ENCODE results near the gene HPS4.

HPS4 gene

GRCh38 chr22:26503758-26504157, 20.2 kb upstream of the HPS4 start:
- no peaks in the 10 kb centered on the region for H3K79me2 ChIP-seq (ENCODE audit: control insufficient read depth, insufficient read depth, low read length)
- H3K4me2 ChIP-seq (ENCODE audit: low read length) = no peak overlapping the region
- H3K56ac ChIP-seq (ENCODE audit: low read length) = no peak overlapping the region
- H3K9ac ChIP-seq (ENCODE audit: low read length) = no peak overlapping the region
- no peak overlapping the region for H2BK15ac ChIP-seq (replicated peaks; ENCODE audit: low read depth)
- H3K27me3 ChIP-seq (ENCODE audit: insufficient read depth, low read length, poor library complexity) = no peaks in the 10 kb centered on the region
- no peak overlapping the region for H3K18ac ChIP-seq (ENCODE audit: low read length)
- H4K5ac ChIP-seq (ENCODE audit: low read length) = no peak overlapping the region
- no peak overlapping the region for H3K23ac ChIP-seq (ENCODE audit: low read length)
- no peak overlapping the region for H2AK5ac ChIP-seq (ENCODE audit: low read length)
- no peak overlapping the region for H4K8ac ChIP-seq (ENCODE audit: low read depth, low read length)
- H3K4me1 ChIP-seq (ENCODE audit: control insufficient read depth, low read depth, low read length) = no peaks in the 10 kb centered on the region
- DNase-seq = no peak
- H2BK120ac ChIP-seq (ENCODE audit: low read depth, low read length) = no peak overlapping the region
- no peak overlapping the region for H3K27ac ChIP-seq (ENCODE audit: low read depth, low read length)
- H3K4ac ChIP-seq (ENCODE audit: low read depth, low read length) = no peak overlapping the region
- no CpG with 5 or more reads among the region's 1 CpG for WGBS (ENCODE audit: extremely low coverage, insufficient coverage, low lambda C conversion rate)
- no peak overlapping the region for H2BK5ac ChIP-seq (ENCODE audit: low read length)
- no peaks in the 10 kb centered on the region for H3K79me1 ChIP-seq (ENCODE audit: low read length)
- peaks cover 18% of the 10 kb centered on the region for H3K36me3 ChIP-seq (ENCODE audit: control insufficient read depth, insufficient read depth, low read length)
- H3K4me3 ChIP-seq (ENCODE audit: low read length) = no peak overlapping the region

- DNase-seq = peak; percentile 87
- H3K9ac ChIP-seq (ENCODE audit: low read length) = no peak overlapping the region
- no peak overlapping the region for H4K8ac ChIP-seq (ENCODE audit: low read depth, low read length)
- H3K4me1 ChIP-seq (ENCODE audit: control insufficient read depth, low read depth, low read length) = no peaks in the 10 kb centered on the region
- H3K56ac ChIP-seq (ENCODE audit: low read length) = peak overlapping the region; percentile 30
- H3K4me3 ChIP-seq (ENCODE audit: low read length) = no peak overlapping the region
- H3K4ac ChIP-seq (ENCODE audit: low read depth, low read length) = no peak overlapping the region
- H3K18ac ChIP-seq (ENCODE audit: low read length) = no peak overlapping the region
- H2AK5ac ChIP-seq (ENCODE audit: low read length) = no peak overlapping the region
- no peak overlapping the region for H2BK120ac ChIP-seq (ENCODE audit: low read depth, low read length)
- H2BK5ac ChIP-seq (ENCODE audit: low read length) = no peak overlapping the region
- no peaks in the 10 kb centered on the region for H3K27me3 ChIP-seq (ENCODE audit: insufficient read depth, low read length, poor library complexity)
- no CpG with 5 or more reads among the region's 3 CpGs for WGBS (ENCODE audit: extremely low coverage, insufficient coverage, low lambda C conversion rate)
- H3K79me1 ChIP-seq (ENCODE audit: low read length) = no peaks in the 10 kb centered on the region
- no peak overlapping the region for H3K4me2 ChIP-seq (ENCODE audit: low read length)
- H3K27ac ChIP-seq (ENCODE audit: low read depth, low read length) = no peak overlapping the region
- no peak overlapping the region for H3K23ac ChIP-seq (ENCODE audit: low read length)
- no peak overlapping the region for H4K5ac ChIP-seq (ENCODE audit: low read length)
- H2BK15ac ChIP-seq (replicated peaks; ENCODE audit: low read depth) = no peak overlapping the region
- no peaks in the 10 kb centered on the region for H3K79me2 ChIP-seq (ENCODE audit: control insufficient read depth, insufficient read depth, low read length)
- H3K36me3 ChIP-seq (ENCODE audit: control insufficient read depth, insufficient read depth, low read length) = peaks cover 19% of the 10 kb centered on the region
These were observed 19.3 kb upstream of the HPS4 start for GRCh38 chr22:26502688-26503561.

GRCh38 chr22:26501996-26502395, 18.4 kb upstream of the HPS4 start:
- no peak overlapping the region for H3K18ac ChIP-seq (ENCODE audit: low read length)
- H2BK120ac ChIP-seq (ENCODE audit: low read depth, low read length) = no peak overlapping the region
- no peak overlapping the region for H2AK5ac ChIP-seq (ENCODE audit: low read length)
- no peak overlapping the region for H3K9ac ChIP-seq (ENCODE audit: low read length)
- no peak overlapping the region for H3K4me2 ChIP-seq (ENCODE audit: low read length)
- H3K27ac ChIP-seq (ENCODE audit: low read depth, low read length) = no peak overlapping the region
- H3K36me3 ChIP-seq (ENCODE audit: control insufficient read depth, insufficient read depth, low read length) = peaks cover 19% of the 10 kb centered on the region
- H3K4me1 ChIP-seq (ENCODE audit: control insufficient read depth, low read depth, low read length) = no peaks in the 10 kb centered on the region
- H4K8ac ChIP-seq (ENCODE audit: low read depth, low read length) = no peak overlapping the region
- no peaks in the 10 kb centered on the region for H3K79me1 ChIP-seq (ENCODE audit: low read length)
- no peak overlapping the region for H2BK5ac ChIP-seq (ENCODE audit: low read length)
- no peak for DNase-seq
- H3K4me3 ChIP-seq (ENCODE audit: low read length) = no peak overlapping the region
- no peaks in the 10 kb centered on the region for H3K27me3 ChIP-seq (ENCODE audit: insufficient read depth, low read length, poor library complexity)
- no CpG with 5 or more reads among the region's 2 CpGs for whole genome bisulfite sequencing (ENCODE audit: extremely low coverage, insufficient coverage, low lambda C conversion rate)
- H3K79me2 ChIP-seq (ENCODE audit: control insufficient read depth, insufficient read depth, low read length) = no peaks in the 10 kb centered on the region
- no peak overlapping the region for H3K23ac ChIP-seq (ENCODE audit: low read length)
- H2BK15ac ChIP-seq (replicated peaks; ENCODE audit: low read depth) = no peak overlapping the region
- no peak overlapping the region for H3K4ac ChIP-seq (ENCODE audit: low read depth, low read length)
- H4K5ac ChIP-seq (ENCODE audit: low read length) = no peak overlapping the region
- no peak overlapping the region for H3K56ac ChIP-seq (ENCODE audit: low read length)

- H3K18ac ChIP-seq (ENCODE audit: low read length) = no peak overlapping the region
- no CpG with 5 or more reads among the region's 25 CpGs for WGBS (ENCODE audit: extremely low coverage, insufficient coverage, low lambda C conversion rate)
- no peak overlapping the region for H4K5ac ChIP-seq (ENCODE audit: low read length)
- no peak for DNase-seq
- H2BK5ac ChIP-seq (ENCODE audit: low read length) = no peak overlapping the region
- H2AK5ac ChIP-seq (ENCODE audit: low read length) = no peak overlapping the region
- no peaks in the 10 kb centered on the region for H3K79me1 ChIP-seq (ENCODE audit: low read length)
- H3K79me2 ChIP-seq (ENCODE audit: control insufficient read depth, insufficient read depth, low read length) = no peaks in the 10 kb centered on the region
- H3K56ac ChIP-seq (ENCODE audit: low read length) = no peak overlapping the region
- no peak overlapping the region for H3K4me2 ChIP-seq (ENCODE audit: low read length)
- H4K8ac ChIP-seq (ENCODE audit: low read depth, low read length) = no peak overlapping the region
- no peak overlapping the region for H3K27ac ChIP-seq (ENCODE audit: low read depth, low read length)
- no peak overlapping the region for H3K23ac ChIP-seq (ENCODE audit: low read length)
- no peaks in the 10 kb centered on the region for H3K27me3 ChIP-seq (ENCODE audit: insufficient read depth, low read length, poor library complexity)
- H3K4me3 ChIP-seq (ENCODE audit: low read length) = no peak overlapping the region
- H3K9ac ChIP-seq (ENCODE audit: low read length) = no peak overlapping the region
- no peak overlapping the region for H2BK120ac ChIP-seq (ENCODE audit: low read depth, low read length)
- no peak overlapping the region for H2BK15ac ChIP-seq (replicated peaks; ENCODE audit: low read depth)
- peaks cover 33% of the 10 kb centered on the region for H3K36me3 ChIP-seq (ENCODE audit: control insufficient read depth, insufficient read depth, low read length)
- no peaks in the 10 kb centered on the region for H3K4me1 ChIP-seq (ENCODE audit: control insufficient read depth, low read depth, low read length)
- no peak overlapping the region for H3K4ac ChIP-seq (ENCODE audit: low read depth, low read length)
These were observed 15.7 kb upstream of the HPS4 start for GRCh38 chr22:26499188-26499703.

- Histone ChIP-seq H3K4me1 (ENCODE audit: control insufficient read depth, low read depth, low read length) (no peaks in the 10 kb centered on the region), H2AK5ac (ENCODE audit: low read length) (no peak overlapping the region), H4K5ac (ENCODE audit: low read length) (no peak overlapping the region), H3K27me3 (ENCODE audit: insufficient read depth, low read length, poor library complexity) (no peaks in the 10 kb centered on the region), H2BK5ac (ENCODE audit: low read length) (no peak overlapping the region), H3K27ac (ENCODE audit: low read depth, low read length) (no peak overlapping the region), H2BK120ac (ENCODE audit: low read depth, low read length) (no peak overlapping the region), H3K79me2 (ENCODE audit: control insufficient read depth, insufficient read depth, low read length) (no peaks in the 10 kb centered on the region), H3K4ac (ENCODE audit: low read depth, low read length) (no peak overlapping the region), H3K56ac (ENCODE audit: low read length) (no peak overlapping the region), H4K8ac (ENCODE audit: low read depth, low read length) (no peak overlapping the region), H3K18ac (ENCODE audit: low read length) (no peak overlapping the region), H3K36me3 (ENCODE audit: control insufficient read depth, insufficient read depth, low read length) (peaks cover 43% of the 10 kb centered on the region), H2BK15ac (replicated peaks; ENCODE audit: low read depth) (no peak overlapping the region), H3K23ac (ENCODE audit: low read length) (no peak overlapping the region), H3K79me1 (ENCODE audit: low read length) (no peaks in the 10 kb centered on the region), H3K9ac (ENCODE audit: low read length) (no peak overlapping the region), H3K4me2 (ENCODE audit: low read length) (no peak overlapping the region), H3K4me3 (ENCODE audit: low read length) (no peak overlapping the region)
- DNase-seq = no peak
- no CpG with 5 or more reads among the region's 4 CpGs for WGBS (ENCODE audit: extremely low coverage, insufficient coverage, low lambda C conversion rate)
These were observed 12.9 kb upstream of the HPS4 start for GRCh38 chr22:26496456-26496855.

GRCh38 chr22:26494506-26494905, 10.9 kb upstream of the HPS4 start:
- Histone ChIP-seq H3K4ac (ENCODE audit: low read depth, low read length) (no peak overlapping the region), H3K56ac (ENCODE audit: low read length) (no peak overlapping the region), H4K5ac (ENCODE audit: low read length) (no peak overlapping the region), H3K9ac (ENCODE audit: low read length) (no peak overlapping the region), H3K23ac (ENCODE audit: low read length) (no peak overlapping the region), H2AK5ac (ENCODE audit: low read length) (no peak overlapping the region), H3K36me3 (ENCODE audit: control insufficient read depth, insufficient read depth, low read length) (peaks cover 49% of the 10 kb centered on the region), H3K79me2 (ENCODE audit: control insufficient read depth, insufficient read depth, low read length) (no peaks in the 10 kb centered on the region), H2BK120ac (ENCODE audit: low read depth, low read length) (no peak overlapping the region), H3K4me1 (ENCODE audit: control insufficient read depth, low read depth, low read length) (no peaks in the 10 kb centered on the region), H3K27me3 (ENCODE audit: insufficient read depth, low read length, poor library complexity) (no peaks in the 10 kb centered on the region), H2BK15ac (replicated peaks; ENCODE audit: low read depth) (no peak overlapping the region), H3K18ac (ENCODE audit: low read length) (no peak overlapping the region), H4K8ac (ENCODE audit: low read depth, low read length) (no peak overlapping the region), H3K4me2 (ENCODE audit: low read length) (no peak overlapping the region), H2BK5ac (ENCODE audit: low read length) (no peak overlapping the region), H3K27ac (ENCODE audit: low read depth, low read length) (no peak overlapping the region), H3K79me1 (ENCODE audit: low read length) (no peaks in the 10 kb centered on the region), H3K4me3 (ENCODE audit: low read length) (no peak overlapping the region)
- no peak for DNase-seq
